Thyroid gland (tissue), 4 donors: ENCODE results near the gene RIMBP2. TPM values are rescaled to one million over a fixed set of nuclear protein-coding genes. Genes with fewer than 3 reads are reported as not detected.
A peak's percentile ranks its signal among the peaks of the same experiment; 100 is the strongest.

Experiments used
- DNase-seq, 2 donors: peaks; one replicate each; pipeline ENCODE4 v3.0.0-alpha.2; 2019
- H3K27ac ChIP-seq, 3 donors: fragments of 200-600 bp; sonication (generic); 1 replicate in 2 of 3; 2 replicates in 1 of 3; pipeline ENCODE4 v1.5.1; 2016 to 2019; ENCODE audit warnings: mild to moderate bottlenecking in 1 of 3, moderate library complexity in 1 of 3
- H3K27me3 ChIP-seq: fragments of 200-600 bp; sonication (generic); one replicate; pipeline ENCODE4 v1.5.1; 2019
- H3K36me3 ChIP-seq, 2 donors: fragments of 200-600 bp; sonication (generic); one replicate each; pipeline ENCODE4 v1.5.1; 2016 to 2019
- H3K4me1 ChIP-seq, 2 donors: fragments of 200-600 bp; sonication (generic); one replicate each; pipeline ENCODE4 v1.5.1; 2017 to 2019
- H3K4me3 ChIP-seq, 3 donors: fragments of 200-600 bp; sonication (generic); replicated peaks in 1 of 3; 1 replicate in 2 of 3; 2 replicates in 1 of 3; pipeline ENCODE4 v1.5.1; 2016; ENCODE audit warnings: mild to moderate bottlenecking in 1 of 3
- H3K9me3 ChIP-seq: fragments of 200-600 bp; sonication (generic); one replicate; pipeline ENCODE4 v1.5.1; 2017
- CTCF ChIP-seq, 6 experiments: fragments of 200-600 bp in 3 of 6; fragments of 450-650 bp in 3 of 6; sonication (generic) in 3 of 6; IDR thresholded peaks; one replicate each; pipeline ENCODE4 v1.5.1; 2016 to 2019; ENCODE audit warnings: antibody characterized with exemption in 6 of 6, mild to moderate bottlenecking in 2 of 6, inconsistent platforms in 1 of 6, moderate library complexity in 1 of 6
- POLR2A ChIP-seq, 2 donors: fragments of 450-650 bp; IDR thresholded peaks; one replicate each; pipeline ENCODE4 v1.6.1; 2017; ENCODE audit warnings: antibody characterized with exemption in 2 of 2, mild to moderate bottlenecking in 2 of 2, moderate library complexity in 1 of 2
- WGBS, 2 donors: methylation state at CpG; one replicate each; pipeline ENCODE4 v1.1.5; 2017; 5-methylcytosine and 5-hydroxymethylcytosine counted together
- intact Hi-C: fragments of 100-400 bp; cut with DNase I; formaldehyde crosslinking; loops from one replicate; pipeline ENCODE4 v1.15.1; 2023
- total RNA-seq, 4 donors: library from RNA; depleted of rRNA; stranded (reverse); fragments of >200 nt; gene quantifications; one replicate each; pipeline ENCODE4 v1.2.3, GENCODE V29; 2016

Gene RIMBP2
- total RNA-seq, 4 donors from 2014 or later: 0.11 to 2.2 (median 0.63) TPM

- no peak for DNase-seq
- no peaks in the 10 kb centered on the region for H3K27me3 ChIP-seq
- TF ChIP-seq POLR2A (IDR thresholded peaks at IDR 0.05) (no peak), CTCF (IDR thresholded peaks at IDR 0.05) (no peak)
- no peaks in the 10 kb centered on the region for H3K9me3 ChIP-seq
- peaks cover 21 to 32% of the 10 kb centered on the region in 2 donors for H3K4me1 ChIP-seq
- 80 to 88% methylated on average over 2 of the region's 2 CpGs for WGBS, 2 donors
- intact Hi-C loops: no loop called here
- H3K4me3 ChIP-seq: no peak overlapping the region
- H3K36me3 ChIP-seq: no peaks in the 10 kb centered on the region
- H3K27ac ChIP-seq: no peak overlapping the region
Observed at GRCh38 chr12:130364578-130364977, 351.5 kb downstream of the RIMBP2 start.

- TF ChIP-seq POLR2A (IDR thresholded peaks at IDR 0.05): no peak
- no peak for TF ChIP-seq CTCF (IDR thresholded peaks at IDR 0.05)
- Histone ChIP-seq H3K27me3 (no peaks in the 10 kb centered on the region), H3K9me3 (no peaks in the 10 kb centered on the region), H3K4me1 (peaks cover 38 to 44% of the 10 kb centered on the region in 2 donors), H3K4me3 (no peak overlapping the region), H3K27ac (no peak overlapping the region), H3K36me3 (no peaks in the 10 kb centered on the region)
- 49 to 62% methylated on average over 5 of the region's 5 CpGs for WGBS, 2 donors
- intact Hi-C loops: no loop called here
- DNase-seq: no peak
Observed at GRCh38 chr12:130362060-130362459, 354.0 kb downstream of the RIMBP2 start.

GRCh38 chr12:130357729-130358330 is 358.3 kb downstream of the RIMBP2 start:
- no peaks in the 10 kb centered on the region for H3K9me3 ChIP-seq
- no peaks in the 10 kb centered on the region for H3K36me3 ChIP-seq
- H3K27ac ChIP-seq: peak overlapping the region in 2 of 3 donors; percentile 19 to 52
- H3K4me1 ChIP-seq: peaks cover 21 to 40% of the 10 kb centered on the region in 2 donors
- no peak overlapping the region for H3K4me3 ChIP-seq
- TF ChIP-seq CTCF (IDR thresholded peaks at IDR 0.05) (no peak), POLR2A (IDR thresholded peaks at IDR 0.05) (no peak)
- 57 to 60% methylated on average over 14 of the region's 14 CpGs for WGBS, 2 donors
- intact Hi-C loops: no loop called here
- no peak for DNase-seq
- H3K27me3 ChIP-seq: no peaks in the 10 kb centered on the region

- TF ChIP-seq POLR2A (IDR thresholded peaks at IDR 0.05) (no peak), CTCF (IDR thresholded peaks at IDR 0.05) (no peak)
- Histone ChIP-seq H3K27me3 (no peaks in the 10 kb centered on the region), H3K9me3 (no peaks in the 10 kb centered on the region), H3K4me1 (peaks cover 21 to 40% of the 10 kb centered on the region in 2 donors), H3K4me3 (no peak overlapping the region), H3K36me3 (no peaks in the 10 kb centered on the region), H3K27ac (peak overlapping the region; percentile 19 to 52 (median 24))
- WGBS, 2 donors: 14 to 36% methylated on average over 8 of the region's 8 CpGs
- DNase-seq: peak; percentile 54 to 55
- intact Hi-C loops: no loop called here
Observed at GRCh38 chr12:130357241-130357640, 358.9 kb downstream of the RIMBP2 start.

- TF ChIP-seq CTCF (IDR thresholded peaks at IDR 0.05): no peak
- TF ChIP-seq POLR2A (IDR thresholded peaks at IDR 0.05): no peak
- intact Hi-C loops: no loop called here
- no peaks in the 10 kb centered on the region for H3K9me3 ChIP-seq
- DNase-seq: no peak
- no peaks in the 10 kb centered on the region for H3K36me3 ChIP-seq
- H3K27ac ChIP-seq: no peak overlapping the region
- H3K27me3 ChIP-seq: no peaks in the 10 kb centered on the region
- no peak overlapping the region for H3K4me3 ChIP-seq
- 68 to 74% methylated on average over 8 of the region's 8 CpGs for WGBS, 2 donors
- peaks cover 21 to 40% of the 10 kb centered on the region in 2 donors for H3K4me1 ChIP-seq
Observed at GRCh38 chr12:130356222-130356621, 359.9 kb downstream of the RIMBP2 start.
